Fibroblast of mammary gland (primary cell): ENCODE measurements around the gene ATP4A.

Source experiments
- DNase-seq: peaks from one replicate; pipeline ENCODE4 v3.0.0-alpha.2; 2010; ENCODE audit warnings: low read depth
- H3K4me3 ChIP-seq: 2 replicates; pipeline ENCODE4 v1.5.1; 2011; ENCODE audit warnings: low read depth, mild to moderate bottlenecking, low read length, moderate library complexity; ENCODE audit not compliant: control insufficient read depth
- CTCF ChIP-seq: conservative IDR thresholded peaks from 2 replicates; pipeline ENCODE4 v1.5.1; 2011; ENCODE audit warnings: low read depth, low read length, inconsistent platforms; ENCODE audit not compliant: control insufficient read depth, insufficient read depth

Gene ATP4A

DNA sequence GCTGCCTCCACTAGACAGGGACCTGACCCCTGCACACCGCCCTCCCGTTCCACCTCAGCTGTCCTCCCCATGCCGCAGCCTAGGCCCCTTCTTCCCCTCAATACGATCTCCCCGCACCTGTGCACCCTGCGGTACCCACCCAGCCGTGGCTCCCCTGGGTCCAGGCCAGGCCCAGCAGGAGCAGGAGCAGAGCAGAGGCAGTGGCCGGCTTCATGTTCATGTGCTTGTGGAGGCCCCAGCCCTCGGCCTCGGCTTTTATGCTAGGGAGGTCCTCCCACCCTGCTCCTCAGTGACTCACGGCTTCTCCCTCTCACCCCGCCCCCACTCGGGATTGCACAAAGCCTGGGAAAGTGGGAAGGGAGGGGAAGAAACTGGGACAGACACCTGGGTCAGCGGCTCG, 61.8 kb downstream of the ATP4A start:
- TF ChIP-seq CTCF = no peak
- no peak overlapping the region for H3K4me3 ChIP-seq
- peak; percentile 51 for DNase-seq

DNA sequence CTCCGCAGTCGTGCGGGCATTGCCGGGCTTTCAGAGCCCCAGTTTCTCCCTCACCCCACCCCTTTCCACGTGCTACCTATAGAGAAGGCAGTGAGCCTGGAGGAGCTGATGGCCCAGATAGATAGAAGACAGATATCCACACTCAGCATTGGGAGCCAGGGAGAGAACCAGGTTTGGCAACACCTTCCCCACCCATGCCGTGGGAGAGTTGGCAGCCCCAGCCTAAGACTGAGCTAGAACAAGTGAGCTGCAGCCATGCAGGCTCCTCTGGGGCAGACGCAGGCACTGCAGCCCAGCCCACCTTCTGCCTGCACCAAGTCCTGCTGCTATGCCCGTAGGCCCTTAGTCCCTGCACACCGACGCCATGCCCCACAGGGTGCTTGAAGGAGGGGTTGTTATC, 62.8 kb downstream of the ATP4A start:
- TF ChIP-seq CTCF = no peak
- DNase-seq = no peak
- H3K4me3 ChIP-seq = no peak overlapping the region
